ENCODE data around the gene PTGES2.

- no peak for TF ChIP-seq CTCF (conservative IDR thresholded peaks at IDR 0.05)
- no peak for TF ChIP-seq ZFX (IDR thresholded peaks at IDR 0.05)
These were observed 39.1 kb downstream of the PTGES2 start for GRCh38 chr9:128088253-128088945.
